ENCODE measurements around the gene ZDHHC24.

Gene ZDHHC24

GRCh38 chr11:66564538-66564937 is 18.7 kb upstream of the ZDHHC24 start:
- Histone ChIP-seq H3K4me1 (ENCODE audit: control insufficient read depth in 1 of 2, insufficient read depth in 2 of 2, low read length in 2 of 2) (peaks cover 0 to 6% of the 10 kb centered on the region in 2 donors), H3K9me3 (ENCODE audit: control insufficient read depth in 1 of 2, low read length in 2 of 2) (no peaks in the 10 kb centered on the region), H3K27me3 (ENCODE audit: low read depth, low read length) (no peaks in the 10 kb centered on the region), H3K27ac (ENCODE audit: low read length) (no peak overlapping the region), H3K36me3 (ENCODE audit: control insufficient read depth in 1 of 2, insufficient read depth in 2 of 2, low read length in 2 of 2) (peaks cover 4 to 27% of the 10 kb centered on the region in 2 donors), H3K4me3 (ENCODE audit: low read depth in 1 of 2, low read length in 2 of 2) (no peak overlapping the region)

- H3K4me3 ChIP-seq (ENCODE audit: low read depth in 1 of 2, low read length in 2 of 2) = no peak overlapping the region
- no peak overlapping the region for H3K27ac ChIP-seq (ENCODE audit: low read length)
- no peaks in the 10 kb centered on the region for H3K9me3 ChIP-seq (ENCODE audit: control insufficient read depth in 1 of 2, low read length in 2 of 2)
- peaks cover 4 to 27% of the 10 kb centered on the region in 2 donors for H3K36me3 ChIP-seq (ENCODE audit: control insufficient read depth in 1 of 2, insufficient read depth in 2 of 2, low read length in 2 of 2)
- peaks cover 0 to 12% of the 10 kb centered on the region in 2 donors for H3K4me1 ChIP-seq (ENCODE audit: control insufficient read depth in 1 of 2, insufficient read depth in 2 of 2, low read length in 2 of 2)
- no peaks in the 10 kb centered on the region for H3K27me3 ChIP-seq (ENCODE audit: low read depth, low read length)
Observed at GRCh38 chr11:66563832-66564231, 18.0 kb upstream of the ZDHHC24 start.

GRCh38 chr11:66562907-66563583 is 17.2 kb upstream of the ZDHHC24 start:
- no peak overlapping the region for H3K4me3 ChIP-seq (ENCODE audit: low read depth in 1 of 2, low read length in 2 of 2)
- no peak overlapping the region for H3K27ac ChIP-seq (ENCODE audit: low read length)
- H3K27me3 ChIP-seq (ENCODE audit: low read depth, low read length) = no peaks in the 10 kb centered on the region
- H3K9me3 ChIP-seq (ENCODE audit: control insufficient read depth in 1 of 2, low read length in 2 of 2) = no peaks in the 10 kb centered on the region
- peaks cover 4 to 27% of the 10 kb centered on the region in 2 donors for H3K36me3 ChIP-seq (ENCODE audit: control insufficient read depth in 1 of 2, insufficient read depth in 2 of 2, low read length in 2 of 2)
- H3K4me1 ChIP-seq (ENCODE audit: control insufficient read depth in 1 of 2, insufficient read depth in 2 of 2, low read length in 2 of 2) = peaks cover 0 to 14% of the 10 kb centered on the region in 2 donors

GRCh38 chr11:66562275-66562674 is 16.4 kb upstream of the ZDHHC24 start:
- H3K9me3 ChIP-seq (ENCODE audit: control insufficient read depth in 1 of 2, low read length in 2 of 2) = no peaks in the 10 kb centered on the region
- peaks cover 4 to 27% of the 10 kb centered on the region in 2 donors for H3K36me3 ChIP-seq (ENCODE audit: control insufficient read depth in 1 of 2, insufficient read depth in 2 of 2, low read length in 2 of 2)
- peaks cover 0 to 9% of the 10 kb centered on the region in 2 donors for H3K4me1 ChIP-seq (ENCODE audit: control insufficient read depth in 1 of 2, insufficient read depth in 2 of 2, low read length in 2 of 2)
- no peak overlapping the region for H3K27ac ChIP-seq (ENCODE audit: low read length)
- H3K4me3 ChIP-seq (ENCODE audit: low read depth in 1 of 2, low read length in 2 of 2) = no peak overlapping the region
- H3K27me3 ChIP-seq (ENCODE audit: low read depth, low read length) = no peaks in the 10 kb centered on the region

GRCh38 chr11:66561975-66562248 is 16.1 kb upstream of the ZDHHC24 start:
- H3K36me3 ChIP-seq (ENCODE audit: control insufficient read depth in 1 of 2, insufficient read depth in 2 of 2, low read length in 2 of 2) = peaks cover 4 to 27% of the 10 kb centered on the region in 2 donors
- no peak overlapping the region for H3K27ac ChIP-seq (ENCODE audit: low read length)
- H3K27me3 ChIP-seq (ENCODE audit: low read depth, low read length) = no peaks in the 10 kb centered on the region
- no peaks in the 10 kb centered on the region for H3K9me3 ChIP-seq (ENCODE audit: control insufficient read depth in 1 of 2, low read length in 2 of 2)
- H3K4me3 ChIP-seq (ENCODE audit: low read depth in 1 of 2, low read length in 2 of 2) = no peak overlapping the region
- peaks cover 0 to 9% of the 10 kb centered on the region in 2 donors for H3K4me1 ChIP-seq (ENCODE audit: control insufficient read depth in 1 of 2, insufficient read depth in 2 of 2, low read length in 2 of 2)

- peaks cover 0 to 9% of the 10 kb centered on the region in 2 donors for H3K4me1 ChIP-seq (ENCODE audit: control insufficient read depth in 1 of 2, insufficient read depth in 2 of 2, low read length in 2 of 2)
- peaks cover 4 to 27% of the 10 kb centered on the region in 2 donors for H3K36me3 ChIP-seq (ENCODE audit: control insufficient read depth in 1 of 2, insufficient read depth in 2 of 2, low read length in 2 of 2)
- no peak overlapping the region for H3K4me3 ChIP-seq (ENCODE audit: low read depth in 1 of 2, low read length in 2 of 2)
- H3K27me3 ChIP-seq (ENCODE audit: low read depth, low read length) = no peaks in the 10 kb centered on the region
- no peaks in the 10 kb centered on the region for H3K9me3 ChIP-seq (ENCODE audit: control insufficient read depth in 1 of 2, low read length in 2 of 2)
- no peak overlapping the region for H3K27ac ChIP-seq (ENCODE audit: low read length)
Observed at GRCh38 chr11:66561178-66561974, 15.5 kb upstream of the ZDHHC24 start.

- H3K4me3 ChIP-seq (ENCODE audit: low read depth in 1 of 2, low read length in 2 of 2) = no peak overlapping the region
- H3K4me1 ChIP-seq (ENCODE audit: control insufficient read depth in 1 of 2, insufficient read depth in 2 of 2, low read length in 2 of 2) = peaks cover 0 to 9% of the 10 kb centered on the region in 2 donors
- H3K36me3 ChIP-seq (ENCODE audit: control insufficient read depth in 1 of 2, insufficient read depth in 2 of 2, low read length in 2 of 2) = peaks cover 4 to 17% of the 10 kb centered on the region in 2 donors
- no peaks in the 10 kb centered on the region for H3K9me3 ChIP-seq (ENCODE audit: control insufficient read depth in 1 of 2, low read length in 2 of 2)
- no peak overlapping the region for H3K27ac ChIP-seq (ENCODE audit: low read length)
- no peaks in the 10 kb centered on the region for H3K27me3 ChIP-seq (ENCODE audit: low read depth, low read length)
Observed at GRCh38 chr11:66559866-66560676, 14.2 kb upstream of the ZDHHC24 start.

- H3K27ac ChIP-seq (ENCODE audit: low read length) = no peak overlapping the region
- H3K27me3 ChIP-seq (ENCODE audit: low read depth, low read length) = no peaks in the 10 kb centered on the region
- H3K9me3 ChIP-seq (ENCODE audit: control insufficient read depth in 1 of 2, low read length in 2 of 2) = no peaks in the 10 kb centered on the region
- peaks cover 0 to 9% of the 10 kb centered on the region in 2 donors for H3K4me1 ChIP-seq (ENCODE audit: control insufficient read depth in 1 of 2, insufficient read depth in 2 of 2, low read length in 2 of 2)
- peaks cover 4 to 10% of the 10 kb centered on the region in 2 donors for H3K36me3 ChIP-seq (ENCODE audit: control insufficient read depth in 1 of 2, insufficient read depth in 2 of 2, low read length in 2 of 2)
- H3K4me3 ChIP-seq (ENCODE audit: low read depth in 1 of 2, low read length in 2 of 2) = peak overlapping the region in 1 of 2 donors; percentile 15
Observed at GRCh38 chr11:66559142-66559865, 13.5 kb upstream of the ZDHHC24 start.

GRCh38 chr11:66557733-66558326 is 12.0 kb upstream of the ZDHHC24 start:
- Histone ChIP-seq H3K27me3 (ENCODE audit: low read depth, low read length) (no peaks in the 10 kb centered on the region), H3K4me3 (ENCODE audit: low read depth in 1 of 2, low read length in 2 of 2) (no peak overlapping the region), H3K4me1 (ENCODE audit: control insufficient read depth in 1 of 2, insufficient read depth in 2 of 2, low read length in 2 of 2) (peaks cover 0 to 9% of the 10 kb centered on the region in 2 donors), H3K36me3 (ENCODE audit: control insufficient read depth in 1 of 2, insufficient read depth in 2 of 2, low read length in 2 of 2) (peaks cover 0 to 4% of the 10 kb centered on the region in 2 donors), H3K27ac (ENCODE audit: low read length) (no peak overlapping the region), H3K9me3 (ENCODE audit: control insufficient read depth in 1 of 2, low read length in 2 of 2) (no peaks in the 10 kb centered on the region)

- no peaks in the 10 kb centered on the region for H3K36me3 ChIP-seq (ENCODE audit: control insufficient read depth in 1 of 2, insufficient read depth in 2 of 2, low read length in 2 of 2)
- no peaks in the 10 kb centered on the region for H3K9me3 ChIP-seq (ENCODE audit: control insufficient read depth in 1 of 2, low read length in 2 of 2)
- H3K4me3 ChIP-seq (ENCODE audit: low read depth in 1 of 2, low read length in 2 of 2) = no peak overlapping the region
- no peaks in the 10 kb centered on the region for H3K27me3 ChIP-seq (ENCODE audit: low read depth, low read length)
- peaks cover 0 to 9% of the 10 kb centered on the region in 2 donors for H3K4me1 ChIP-seq (ENCODE audit: control insufficient read depth in 1 of 2, insufficient read depth in 2 of 2, low read length in 2 of 2)
- H3K27ac ChIP-seq (ENCODE audit: low read length) = no peak overlapping the region
Observed at GRCh38 chr11:66556086-66556485, 10.2 kb upstream of the ZDHHC24 start.
